Measurements from ENCODE around the gene APLP2.
A peak's percentile ranks its signal among the peaks of the same experiment; 100 is the strongest.

Gene APLP2

GRCh38 chr11:130121445-130121978 lies 51.8 kb downstream of the APLP2 start:
- peak; percentile 89 for DNase-seq

- DNase-seq: no peak
These were observed 52.5 kb downstream of the APLP2 start for GRCh38 chr11:130122141-130122575.

DNA sequence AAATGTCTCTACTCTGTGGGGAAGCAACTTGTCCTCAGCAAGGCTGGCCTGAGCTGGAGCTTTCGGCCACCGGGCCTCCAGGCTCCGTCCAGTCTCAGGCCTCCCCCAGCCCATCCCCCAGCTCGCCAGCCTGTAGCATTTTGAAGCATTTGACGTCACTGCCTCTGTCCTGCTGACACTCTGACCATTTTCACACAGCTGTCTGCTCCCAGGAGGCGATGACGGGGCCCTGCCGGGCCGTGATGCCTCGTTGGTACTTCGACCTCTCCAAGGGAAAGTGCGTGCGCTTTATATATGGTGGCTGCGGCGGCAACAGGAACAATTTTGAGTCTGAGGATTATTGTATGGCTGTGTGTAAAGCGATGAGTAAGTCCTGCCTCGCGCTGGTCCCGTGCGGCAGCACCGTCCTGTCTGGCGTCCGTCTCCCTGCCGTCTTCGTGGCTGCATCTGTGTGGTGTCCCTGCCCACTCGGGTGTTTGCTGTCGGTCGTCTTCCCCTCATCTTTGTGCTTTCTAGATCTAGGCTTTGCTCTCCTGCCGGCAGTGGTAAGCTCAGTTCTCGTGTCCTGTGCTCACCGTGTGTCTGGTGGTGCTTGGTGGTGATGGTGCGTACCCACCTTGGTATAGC lies 53.8 kb downstream of the APLP2 start:
- no peak for DNase-seq

DNA sequence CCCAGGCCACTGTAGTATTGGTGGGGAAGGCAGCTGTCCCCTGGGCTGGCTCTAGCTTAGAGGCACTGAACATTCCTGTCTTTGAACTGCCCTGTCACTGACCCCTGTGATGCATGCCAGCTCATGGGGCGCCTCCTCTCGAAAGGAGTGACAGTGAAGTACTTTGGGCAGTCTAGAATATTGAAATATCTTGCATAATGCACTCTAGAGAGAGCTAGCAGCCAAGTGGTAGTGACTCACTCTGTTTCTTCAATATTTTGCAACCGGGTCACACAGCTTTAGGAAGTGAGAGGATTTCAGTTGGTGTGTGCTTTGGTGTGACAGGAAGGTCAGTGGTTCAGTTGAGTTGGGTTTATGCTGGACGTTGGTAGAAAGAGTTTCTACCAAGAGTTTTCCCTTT lies 54.4 kb downstream of the APLP2 start:
- DNase-seq: peak; percentile 88

GRCh38 chr11:130125638-130126037 lies 55.9 kb downstream of the APLP2 start:
- no peak for DNase-seq

- no peak for DNase-seq
These were observed 56.8 kb downstream of the APLP2 start for GRCh38 chr11:130126516-130126915.

DNA sequence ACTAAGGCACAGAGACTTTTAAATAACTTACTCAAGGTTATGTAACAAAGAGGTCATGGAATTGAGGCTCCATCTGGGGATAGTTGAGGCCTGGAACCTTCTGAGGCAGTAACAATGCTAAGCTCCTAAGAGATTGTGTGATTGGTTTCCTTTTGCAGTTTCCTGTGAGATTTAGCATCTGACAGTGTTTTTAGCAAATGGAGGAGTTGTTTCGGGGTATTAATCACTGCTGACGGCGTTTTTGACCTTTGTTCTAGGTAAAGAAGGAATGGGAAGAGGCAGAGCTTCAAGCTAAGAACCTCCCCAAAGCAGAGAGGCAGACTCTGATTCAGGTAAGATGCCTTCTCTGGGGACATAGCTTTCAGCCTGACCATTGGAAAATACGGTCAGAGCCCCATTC lies 57.8 kb downstream of the APLP2 start:
- DNase-seq: no peak

- DNase-seq: no peak
These were observed 58.9 kb downstream of the APLP2 start for GRCh38 chr11:130128626-130129025.

DNA sequence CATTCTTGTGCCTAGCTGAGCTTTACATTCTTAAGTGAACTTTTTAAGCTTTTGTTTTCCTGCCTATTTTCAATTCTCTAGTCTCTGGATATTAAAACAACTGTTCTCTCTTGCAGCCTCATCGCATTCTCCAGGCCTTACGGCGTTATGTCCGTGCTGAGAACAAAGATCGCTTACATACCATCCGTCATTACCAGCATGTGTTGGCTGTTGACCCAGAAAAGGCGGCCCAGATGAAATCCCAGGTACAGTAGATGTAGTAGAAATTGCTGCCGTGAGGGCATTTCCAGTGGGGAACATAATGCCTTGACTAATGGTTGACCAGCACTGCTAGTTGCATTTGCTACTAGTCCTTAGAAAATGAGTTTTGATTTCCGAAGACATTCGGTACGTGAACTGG lies 60.2 kb downstream of the APLP2 start:
- DNase-seq: no peak

GRCh38 chr11:130131961-130132850 lies 62.5 kb downstream of the APLP2 start:
- DNase-seq: peak; percentile 72

DNA sequence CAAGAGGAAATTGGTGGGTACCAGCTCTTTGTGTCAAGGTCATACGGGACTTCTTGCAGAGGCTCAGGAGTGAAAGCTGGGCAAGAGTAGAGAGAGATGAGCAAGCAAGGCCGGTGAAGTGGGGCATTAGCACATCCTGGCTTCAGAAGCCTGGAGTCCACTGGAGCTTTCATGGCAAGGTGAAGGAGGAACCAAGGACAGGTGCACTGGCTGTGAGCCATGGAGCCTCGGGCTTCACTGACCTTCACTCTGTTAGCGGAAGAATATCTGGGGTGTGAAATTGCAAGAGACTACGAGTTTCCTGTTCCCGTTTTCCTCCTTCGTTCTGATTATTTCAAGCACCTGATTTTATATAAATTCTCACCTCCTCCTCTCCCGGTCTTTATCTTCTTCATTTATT lies 64.0 kb downstream of the APLP2 start:
- DNase-seq: no peak

- no peak for DNase-seq
These were observed 66.4 kb downstream of the APLP2 start for GRCh38 chr11:130136107-130136506.

GRCh38 chr11:130137999-130138398 lies 68.3 kb downstream of the APLP2 start:
- DNase-seq: no peak

GRCh38 chr11:130139401-130139800 lies 69.7 kb downstream of the APLP2 start:
- no peak for DNase-seq

- DNase-seq: no peak
These were observed 72.1 kb downstream of the APLP2 start for GRCh38 chr11:130141561-130142341.

DNA sequence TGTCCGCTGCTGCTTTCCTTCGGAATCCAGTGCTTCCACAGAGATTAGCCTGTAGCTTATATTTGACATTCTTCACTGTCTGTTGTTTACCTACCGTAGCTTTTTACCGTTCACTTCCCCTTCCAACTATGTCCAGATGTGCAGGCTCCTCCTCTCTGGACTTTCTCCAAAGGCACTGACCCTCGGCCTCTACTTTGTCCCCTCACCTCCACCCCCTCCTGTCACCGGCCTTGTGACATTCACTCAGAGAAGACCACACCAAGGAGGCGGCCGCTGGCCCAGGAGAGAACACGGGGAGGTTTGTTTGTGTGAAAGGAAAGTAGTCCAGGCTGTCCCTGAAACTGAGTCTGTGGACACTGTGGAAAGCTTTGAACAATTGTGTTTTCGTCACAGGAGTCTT lies 74.4 kb downstream of the APLP2 start:
- DNase-seq: no peak

DNA sequence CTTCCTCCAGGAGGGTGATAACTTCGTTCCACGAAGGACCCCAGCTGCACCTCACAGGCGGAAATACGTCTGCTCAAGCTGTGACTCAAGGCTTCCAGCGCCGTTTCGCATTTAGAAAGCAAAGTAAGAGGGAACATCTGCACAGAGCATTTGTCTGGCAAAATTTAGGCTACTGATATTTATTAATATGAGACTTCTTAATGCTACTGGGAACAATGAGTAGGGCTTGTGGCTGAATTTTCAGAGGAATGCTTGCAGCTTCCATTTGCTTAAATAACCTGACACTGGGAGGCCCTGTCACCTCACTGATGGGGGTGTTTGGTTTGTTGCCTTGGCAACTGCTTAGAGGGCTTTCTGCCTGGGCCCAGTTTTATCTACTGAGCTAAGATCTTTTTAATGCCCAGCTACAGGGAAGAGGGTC lies 75.2 kb downstream of the APLP2 start:
- DNase-seq: no peak

DNA sequence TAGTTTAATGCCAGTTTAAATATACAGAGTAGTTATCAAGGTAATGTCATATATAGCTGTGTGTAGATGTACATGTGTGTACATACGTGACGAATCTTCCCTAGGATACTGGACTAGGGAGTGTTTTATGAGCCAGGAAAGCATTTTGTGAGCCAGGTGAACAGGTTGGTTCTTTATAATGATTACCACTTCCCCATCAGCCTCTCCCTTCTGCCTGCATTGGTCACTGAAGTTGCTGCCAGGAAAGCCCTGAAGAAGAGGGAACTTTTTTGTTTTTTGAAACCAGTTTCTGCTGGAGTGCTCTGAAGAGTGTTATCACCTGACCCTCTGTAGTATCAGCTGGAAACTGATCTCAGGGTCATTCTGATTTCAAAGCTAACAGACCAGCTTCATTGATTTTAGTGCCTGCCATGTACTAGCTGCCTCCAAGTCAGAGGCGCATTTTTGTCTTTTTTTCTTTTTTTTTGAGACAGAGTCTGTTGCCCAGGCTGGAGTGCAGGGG lies 75.7 kb downstream of the APLP2 start:
- no peak for DNase-seq

GRCh38 chr11:130145975-130146776 lies 76.5 kb downstream of the APLP2 start:
- no peak for DNase-seq

GRCh38 chr11:130146796-130147195 lies 77.1 kb downstream of the APLP2 start:
- no peak for DNase-seq

- no peak for DNase-seq
These were observed 79.2 kb downstream of the APLP2 start for GRCh38 chr11:130148796-130149326.

- no peak for DNase-seq
These were observed 81.1 kb downstream of the APLP2 start for GRCh38 chr11:130150790-130151189.

Measured in fibroblast of skin of scalp (primary cell).